ENCODE data around the gene WARS2.

DNA sequence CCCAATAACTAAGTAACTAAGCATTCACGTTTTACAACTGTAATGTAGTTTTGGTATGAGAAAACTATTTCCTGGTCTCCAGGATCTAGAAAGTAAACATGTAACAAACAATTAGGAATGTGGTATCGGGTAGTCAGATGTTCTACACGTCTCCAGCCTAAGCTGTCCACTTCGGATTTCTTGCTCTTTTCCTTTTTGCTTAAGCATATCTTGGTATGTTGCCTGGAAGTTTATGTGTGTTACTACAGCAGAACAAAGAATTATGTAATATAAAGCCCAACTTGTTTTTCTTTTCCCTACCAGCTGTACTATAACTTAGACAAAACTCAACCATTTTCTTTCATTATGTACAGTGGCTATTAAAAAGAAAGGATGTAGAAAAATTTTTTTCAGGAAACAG is 20.4 kb upstream of the WARS2 start:
- TF ChIP-seq, protein P1, sequence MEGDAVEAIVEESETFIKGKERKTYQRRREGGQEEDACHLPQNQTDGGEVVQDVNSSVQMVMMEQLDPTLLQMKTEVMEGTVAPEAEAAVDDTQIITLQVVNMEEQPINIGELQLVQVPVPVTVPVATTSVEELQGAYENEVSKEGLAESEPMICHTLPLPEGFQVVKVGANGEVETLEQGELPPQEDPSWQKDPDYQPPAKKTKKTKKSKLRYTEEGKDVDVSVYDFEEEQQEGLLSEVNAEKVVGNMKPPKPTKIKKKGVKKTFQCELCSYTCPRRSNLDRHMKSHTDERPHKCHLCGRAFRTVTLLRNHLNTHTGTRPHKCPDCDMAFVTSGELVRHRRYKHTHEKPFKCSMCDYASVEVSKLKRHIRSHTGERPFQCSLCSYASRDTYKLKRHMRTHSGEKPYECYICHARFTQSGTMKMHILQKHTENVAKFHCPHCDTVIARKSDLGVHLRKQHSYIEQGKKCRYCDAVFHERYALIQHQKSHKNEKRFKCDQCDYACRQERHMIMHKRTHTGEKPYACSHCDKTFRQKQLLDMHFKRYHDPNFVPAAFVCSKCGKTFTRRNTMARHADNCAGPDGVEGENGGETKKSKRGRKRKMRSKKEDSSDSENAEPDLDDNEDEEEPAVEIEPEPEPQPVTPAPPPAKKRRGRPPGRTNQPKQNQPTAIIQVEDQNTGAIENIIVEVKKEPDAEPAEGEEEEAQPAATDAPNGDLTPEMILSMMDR (IDR thresholded peaks at IDR 0.05 in 4 of 5, conservative IDR thresholded peaks at IDR 0.05 in 1 of 5) = no peak
- TF ChIP-seq POLR2A (IDR thresholded peaks at IDR 0.05) = no peak

All from gastrocnemius medialis (tissue), 4 donors.